C4-2B (cell line): Measurements from ENCODE around the gene RASEF.

Experiments used
- ZFX ChIP-seq: fragments of 450-650 bp; IDR thresholded peaks from 2 replicates; pipeline ENCODE4 v1.6.1; 2017
- TF ChIP-seq, protein P1 (sequence below): fragments of 450-650 bp; conservative IDR thresholded peaks from 2 replicates; pipeline ENCODE4 v1.5.1; 2017; ENCODE audit warnings: mild to moderate bottlenecking

DNA sequence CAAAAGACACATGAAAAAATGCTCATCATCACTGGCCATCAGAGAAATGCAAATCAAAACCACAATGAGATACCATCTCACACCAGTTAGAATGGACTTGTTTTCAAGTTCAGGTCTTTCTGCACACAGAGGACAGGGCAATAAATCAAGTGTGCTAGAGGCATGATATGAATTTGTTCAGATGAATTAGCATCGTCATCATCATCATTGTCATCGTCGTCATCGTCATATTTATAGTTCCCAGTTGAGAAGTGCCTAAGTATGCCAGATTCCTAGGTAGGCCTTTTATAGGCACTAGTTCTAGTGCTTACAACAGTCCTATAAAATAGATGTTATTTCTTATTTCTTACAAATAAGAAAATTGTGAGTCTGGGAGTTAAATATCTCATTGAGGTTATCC, 34.7 kb upstream of the RASEF start:
- TF ChIP-seq, protein P1, sequence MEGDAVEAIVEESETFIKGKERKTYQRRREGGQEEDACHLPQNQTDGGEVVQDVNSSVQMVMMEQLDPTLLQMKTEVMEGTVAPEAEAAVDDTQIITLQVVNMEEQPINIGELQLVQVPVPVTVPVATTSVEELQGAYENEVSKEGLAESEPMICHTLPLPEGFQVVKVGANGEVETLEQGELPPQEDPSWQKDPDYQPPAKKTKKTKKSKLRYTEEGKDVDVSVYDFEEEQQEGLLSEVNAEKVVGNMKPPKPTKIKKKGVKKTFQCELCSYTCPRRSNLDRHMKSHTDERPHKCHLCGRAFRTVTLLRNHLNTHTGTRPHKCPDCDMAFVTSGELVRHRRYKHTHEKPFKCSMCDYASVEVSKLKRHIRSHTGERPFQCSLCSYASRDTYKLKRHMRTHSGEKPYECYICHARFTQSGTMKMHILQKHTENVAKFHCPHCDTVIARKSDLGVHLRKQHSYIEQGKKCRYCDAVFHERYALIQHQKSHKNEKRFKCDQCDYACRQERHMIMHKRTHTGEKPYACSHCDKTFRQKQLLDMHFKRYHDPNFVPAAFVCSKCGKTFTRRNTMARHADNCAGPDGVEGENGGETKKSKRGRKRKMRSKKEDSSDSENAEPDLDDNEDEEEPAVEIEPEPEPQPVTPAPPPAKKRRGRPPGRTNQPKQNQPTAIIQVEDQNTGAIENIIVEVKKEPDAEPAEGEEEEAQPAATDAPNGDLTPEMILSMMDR, result no peak
- TF ChIP-seq ZFX, result no peak
